Kidney tubule cell (primary cell): ENCODE measurements around the gene GTF2I.
"Not testable (repeated sequence)": the region's sequence is repeated elsewhere in the genome, so short reads cannot be mapped to it uniquely, and the experiment has no call there.

Source experiments
- DNase-seq: peaks from one replicate; pipeline ENCODE4 v3.0.0-alpha.2; 2018; ENCODE audit warnings: low spot score

GTF2I gene

GRCh38 chr7:74717889-74718288, 60.4 kb downstream of the GTF2I start:
- no peak for DNase-seq

GRCh38 chr7:74718336-74718735, 60.8 kb downstream of the GTF2I start:
- peak; percentile 26 for DNase-seq

DNA sequence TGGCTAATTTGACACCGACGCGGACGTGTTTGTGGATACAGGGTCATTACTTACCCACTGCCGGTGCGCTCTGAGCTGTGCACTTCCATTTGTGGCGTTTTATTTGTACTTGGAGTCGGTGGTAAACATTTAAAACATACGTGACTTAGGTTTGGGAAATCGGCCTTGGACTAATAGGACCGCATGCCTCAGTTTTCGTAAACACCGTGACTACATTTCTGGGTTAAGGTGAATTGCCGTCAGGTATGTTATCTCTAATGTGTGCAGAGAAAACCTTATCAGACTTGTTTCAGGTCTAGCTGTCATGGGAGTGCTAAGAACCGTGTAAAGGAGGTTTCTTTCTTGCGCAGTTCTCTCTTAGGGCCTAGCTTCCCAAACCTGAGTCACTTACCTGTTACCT, 64.6 kb downstream of the GTF2I start:
- DNase-seq = no peak

- no peak for DNase-seq
Measured at GRCh38 chr7:74725840-74726239, 68.3 kb downstream of the GTF2I start.

DNA sequence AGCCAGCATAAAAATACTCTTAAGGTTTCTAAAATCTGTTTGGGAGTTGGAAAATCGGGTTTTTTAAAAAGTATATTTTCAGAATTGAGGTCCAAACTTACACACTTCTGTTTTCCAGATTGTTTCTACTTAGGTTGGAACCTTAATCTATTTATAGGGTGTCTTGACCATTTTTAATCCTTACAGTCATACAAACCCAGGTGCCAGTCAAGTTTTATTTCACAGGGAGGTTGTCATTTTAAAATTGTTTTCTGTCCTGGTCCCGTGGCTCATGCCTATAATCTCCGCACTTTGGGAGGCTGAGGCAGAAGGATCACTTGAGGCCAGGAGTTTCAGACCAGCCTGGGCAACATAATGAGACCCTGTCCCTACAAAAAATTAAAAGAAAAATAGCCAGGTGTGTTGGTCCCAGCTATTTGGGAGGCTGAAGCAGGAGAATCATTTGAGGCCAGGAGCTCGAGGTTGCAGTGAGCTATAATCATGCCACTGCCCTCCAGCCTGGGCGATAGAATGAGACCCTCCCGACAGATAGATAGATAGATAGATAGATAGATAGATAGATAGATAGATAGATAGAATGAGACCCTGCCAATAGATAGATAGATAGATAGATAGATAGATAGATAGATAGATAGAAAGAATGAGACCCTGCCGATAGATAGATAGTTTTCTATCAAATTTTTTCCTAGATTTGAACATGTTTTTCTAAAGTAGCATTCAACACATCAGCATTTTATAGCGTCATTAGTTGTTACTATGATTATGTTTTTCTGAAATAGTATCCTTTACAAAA, 69.0 kb downstream of the GTF2I start:
- DNase-seq = no peak

- DNase-seq = not testable (repeated sequence)
Measured at GRCh38 chr7:74728686-74729085, 71.2 kb downstream of the GTF2I start.

- not testable (repeated sequence) for DNase-seq
Measured at GRCh38 chr7:74730186-74730585, 72.7 kb downstream of the GTF2I start.

DNA sequence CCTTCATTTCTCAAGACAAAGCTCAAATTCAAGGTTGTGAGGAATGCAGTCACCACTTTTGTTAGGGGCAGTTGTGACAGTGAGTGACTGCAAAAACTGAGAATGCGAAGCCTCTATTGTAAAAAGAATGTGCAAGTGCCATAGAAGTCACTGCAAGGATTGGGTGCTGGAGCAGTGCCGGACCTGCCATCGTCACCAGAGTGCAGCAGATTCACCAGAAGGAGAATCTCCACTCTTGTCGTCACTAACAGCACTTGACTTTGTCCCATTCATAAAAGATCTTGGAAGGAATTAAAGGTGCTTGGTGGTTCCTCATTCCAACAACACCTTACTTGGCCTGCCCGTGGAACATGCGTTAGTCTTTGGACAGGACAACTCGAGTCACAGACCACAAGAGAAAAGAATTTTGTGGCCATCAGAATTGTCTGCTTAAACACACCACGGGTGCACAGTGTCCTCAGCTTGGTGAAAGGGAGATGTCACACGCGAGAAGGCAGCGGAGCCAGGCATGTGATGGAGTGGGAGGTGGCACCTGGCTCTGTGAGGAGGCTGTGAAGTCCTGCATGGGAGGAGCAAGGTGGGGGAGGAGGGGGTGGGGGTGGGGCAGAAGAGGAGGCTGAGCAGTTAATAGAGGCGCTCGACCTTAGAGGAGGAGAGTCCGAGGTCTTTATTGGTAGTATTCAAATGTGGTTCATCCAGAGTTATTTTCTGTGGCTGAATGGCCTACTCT, 82.6 kb downstream of the GTF2I start:
- not testable (repeated sequence) for DNase-seq

GRCh38 chr7:74743936-74744557, 86.5 kb downstream of the GTF2I start:
- not testable (repeated sequence) for DNase-seq

DNA sequence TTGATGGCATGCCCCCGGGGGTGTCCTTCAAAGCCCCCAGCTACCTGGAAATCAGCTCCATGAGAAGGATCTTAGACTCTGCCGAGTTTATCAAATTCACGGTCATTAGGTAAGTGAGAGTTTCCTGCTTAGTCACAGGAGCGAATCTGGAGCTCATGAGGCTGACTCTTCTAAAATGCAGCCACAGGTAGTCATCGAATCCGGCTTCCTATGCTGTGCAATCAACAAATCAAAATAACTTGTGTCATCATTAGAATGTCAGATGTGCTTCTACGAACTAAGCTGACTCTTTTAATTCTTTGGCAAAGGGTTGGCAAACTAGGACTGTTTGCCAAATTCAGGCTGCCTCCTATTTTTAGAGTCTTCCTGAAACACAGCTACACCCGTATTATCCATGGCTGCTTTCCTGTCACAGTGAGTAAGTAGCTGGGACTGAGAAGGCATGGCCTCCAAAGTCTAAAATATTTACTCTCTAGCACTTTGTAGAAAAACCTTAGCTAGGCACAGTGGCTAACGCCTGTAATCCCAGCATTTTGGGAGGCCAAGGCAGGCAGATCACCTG, 96.5 kb downstream of the GTF2I start:
- not testable (repeated sequence) for DNase-seq

GRCh38 chr7:74756673-74757072, 99.2 kb downstream of the GTF2I start:
- DNase-seq = not testable (repeated sequence)

GRCh38 chr7:74758268-74758667, 100.8 kb downstream of the GTF2I start:
- not testable (repeated sequence) for DNase-seq

DNA sequence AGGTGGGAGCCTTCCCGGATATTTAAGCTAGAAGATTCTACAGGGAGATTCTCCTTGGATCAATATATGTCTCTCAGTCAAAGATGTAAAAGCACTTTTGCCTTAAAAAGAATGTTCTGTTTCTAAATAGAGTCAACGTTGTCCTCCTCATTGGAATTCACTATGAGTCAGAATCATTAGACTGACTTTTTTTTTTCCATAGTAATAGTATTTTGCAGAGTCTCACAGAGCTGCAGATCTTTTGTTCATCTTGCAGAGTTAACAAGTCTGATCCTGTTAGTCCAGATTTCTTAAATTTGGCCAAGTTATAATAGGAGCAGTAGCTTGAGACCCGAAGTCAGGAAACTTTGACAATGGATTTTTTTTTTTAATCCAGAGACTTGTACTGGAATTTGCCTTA, 101.5 kb downstream of the GTF2I start:
- not testable (repeated sequence) for DNase-seq

DNA sequence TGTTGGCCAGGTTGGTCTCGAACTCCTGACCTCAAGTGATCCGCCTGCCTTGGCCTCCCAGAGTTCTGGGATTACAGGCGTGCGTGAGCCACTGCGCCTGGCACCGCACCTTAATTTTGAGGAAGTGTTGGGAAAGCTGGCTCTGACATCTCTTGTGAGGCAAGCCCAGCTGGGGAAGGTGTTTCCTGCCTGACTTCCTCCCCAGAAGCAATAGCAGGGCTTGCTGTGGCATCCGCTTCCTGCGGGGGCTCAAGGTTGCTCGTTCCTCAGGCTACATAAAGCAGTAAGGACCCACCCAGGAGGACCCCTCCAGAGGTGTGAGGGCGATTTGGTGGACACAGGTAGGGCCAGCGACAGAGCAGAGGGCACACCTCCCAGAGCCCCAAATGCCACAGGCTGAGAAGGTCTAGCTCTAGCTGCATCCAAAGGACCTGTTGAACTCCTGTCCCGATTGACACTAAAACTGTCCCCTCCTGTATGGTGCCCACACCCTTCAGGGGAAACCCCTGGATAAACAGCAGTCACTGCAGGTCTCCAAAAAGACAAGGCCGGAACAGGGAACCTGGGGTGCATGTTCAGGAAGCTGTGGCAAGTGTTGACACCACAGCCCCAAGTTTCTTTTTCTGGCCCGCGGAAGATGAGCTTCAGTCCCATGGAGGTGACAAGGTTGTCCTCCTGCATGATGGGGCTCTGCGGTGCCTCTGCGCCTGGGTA, 107.8 kb downstream of the GTF2I start:
- not testable (repeated sequence) for DNase-seq

GRCh38 chr7:74766509-74766908, 109.0 kb downstream of the GTF2I start:
- DNase-seq = not testable (repeated sequence)

- peak; percentile 0 for DNase-seq
Measured at GRCh38 chr7:74766991-74767390, 109.5 kb downstream of the GTF2I start.

DNA sequence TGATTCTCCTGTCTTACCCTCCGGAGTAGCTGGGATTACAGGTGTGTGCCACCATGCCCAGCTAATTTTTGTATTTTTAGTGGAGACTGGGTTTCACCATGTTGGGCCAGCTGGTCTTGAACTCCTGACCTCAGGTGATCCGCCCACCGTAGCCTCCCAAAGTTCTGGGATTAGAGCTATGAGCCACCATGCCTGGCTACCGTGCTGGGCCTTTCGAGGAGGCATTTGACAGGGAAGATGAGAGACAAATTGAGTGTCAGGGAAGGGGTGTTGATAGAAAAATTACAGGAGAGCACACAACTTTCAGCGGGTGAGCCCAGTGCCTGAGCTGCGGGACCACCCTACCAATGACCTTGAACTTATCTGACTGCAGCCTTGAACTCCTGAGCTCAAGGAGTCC, 112.5 kb downstream of the GTF2I start:
- not testable (repeated sequence) for DNase-seq

DNA sequence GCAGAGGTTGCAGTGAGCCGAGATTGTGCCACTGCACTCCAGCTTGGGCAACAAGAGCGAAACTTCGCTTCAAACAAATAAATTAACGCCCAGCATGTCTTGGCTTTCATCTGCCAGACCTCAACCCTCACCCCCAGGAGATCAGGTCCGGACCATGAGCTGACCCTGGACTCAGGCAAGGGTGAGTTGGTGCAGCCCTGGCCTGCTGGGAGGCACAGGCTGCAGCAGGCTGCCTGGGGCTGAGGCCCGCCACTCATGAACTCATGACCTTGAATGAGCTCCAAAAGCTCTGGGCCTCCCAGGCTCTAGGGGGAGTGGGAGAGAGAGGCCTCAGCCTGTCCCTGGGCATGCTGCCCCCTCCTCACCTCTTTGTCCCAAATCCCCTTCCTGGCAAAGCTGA, 114.6 kb downstream of the GTF2I start:
- not testable (repeated sequence) for DNase-seq

DNA sequence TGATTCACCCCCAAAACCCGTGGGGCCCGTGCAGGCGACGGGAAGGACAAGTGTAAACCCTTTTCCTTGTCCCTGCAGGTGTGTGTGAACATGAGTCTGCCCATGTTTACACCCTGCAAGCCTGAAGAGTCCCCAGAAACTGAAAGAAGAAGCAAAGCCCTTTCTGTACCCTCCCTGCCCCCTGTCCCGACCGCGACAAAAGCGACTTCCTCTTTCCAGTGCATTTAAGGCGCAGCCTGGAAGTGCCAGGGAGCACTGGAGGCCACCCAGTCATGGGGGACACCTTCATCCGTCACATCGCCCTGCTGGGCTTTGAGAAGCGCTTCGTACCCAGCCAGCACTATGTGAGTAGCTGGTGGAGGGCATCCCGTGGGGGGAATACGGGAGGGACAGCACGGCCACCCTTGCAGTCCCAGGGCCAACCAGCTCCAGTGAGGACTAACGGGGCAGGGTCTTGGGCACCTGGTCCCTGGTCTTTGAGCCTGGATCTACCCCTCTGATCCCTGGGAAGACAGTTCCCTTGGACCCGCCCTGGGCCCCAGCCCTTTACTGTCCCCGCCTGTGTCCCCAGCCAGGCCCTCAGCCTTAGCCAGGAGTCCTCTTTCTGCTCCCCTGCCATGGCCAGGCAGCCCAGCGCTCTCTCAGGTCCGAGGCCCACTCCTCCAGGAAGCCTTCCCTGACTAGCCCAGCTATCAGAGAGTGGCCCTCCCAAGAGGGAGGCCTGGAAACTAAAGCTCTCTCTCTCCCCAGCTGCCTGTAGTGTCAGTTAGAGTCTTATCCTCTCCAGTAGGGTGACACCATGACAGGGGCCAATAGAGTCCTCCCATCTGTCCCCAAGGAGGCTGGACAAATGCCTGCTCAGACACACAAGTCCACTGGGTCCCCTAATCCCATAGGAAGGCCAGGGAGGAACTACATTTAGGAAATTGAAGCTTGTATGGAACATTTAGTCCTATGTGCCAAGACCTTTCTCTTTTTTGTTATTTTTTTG, 116.5 kb downstream of the GTF2I start, which contains the start of gene NCF1:
NCF1 (plus strand) TSS at position 252 of the 991 bp plus-strand sequence; CDS start at position 273, 21 bp downstream.
- not testable (repeated sequence) for DNase-seq

- not testable (repeated sequence) for DNase-seq
Measured at GRCh38 chr7:74775111-74775510, 117.6 kb downstream of the GTF2I start.
